Thyroid gland (tissue), 4 donors: ENCODE data around the gene LTBP3.

ENCODE experiments used
- POLR2A ChIP-seq, 2 donors: fragments of 450-650 bp; IDR thresholded peaks; one replicate each; pipeline ENCODE4 v1.6.1; 2017; ENCODE audit warnings: antibody characterized with exemption in 2 of 2, mild to moderate bottlenecking in 2 of 2, moderate library complexity in 1 of 2
- TF ChIP-seq, protein P1 (sequence below), 6 experiments: fragments of 200-600 bp in 3 of 6; fragments of 450-650 bp in 3 of 6; sonication (generic) in 3 of 6; IDR thresholded peaks; one replicate each; pipeline ENCODE4 v1.5.1; 2016 to 2019; ENCODE audit warnings: antibody characterized with exemption in 6 of 6, mild to moderate bottlenecking in 2 of 6, inconsistent platforms in 1 of 6, moderate library complexity in 1 of 6

DNA sequence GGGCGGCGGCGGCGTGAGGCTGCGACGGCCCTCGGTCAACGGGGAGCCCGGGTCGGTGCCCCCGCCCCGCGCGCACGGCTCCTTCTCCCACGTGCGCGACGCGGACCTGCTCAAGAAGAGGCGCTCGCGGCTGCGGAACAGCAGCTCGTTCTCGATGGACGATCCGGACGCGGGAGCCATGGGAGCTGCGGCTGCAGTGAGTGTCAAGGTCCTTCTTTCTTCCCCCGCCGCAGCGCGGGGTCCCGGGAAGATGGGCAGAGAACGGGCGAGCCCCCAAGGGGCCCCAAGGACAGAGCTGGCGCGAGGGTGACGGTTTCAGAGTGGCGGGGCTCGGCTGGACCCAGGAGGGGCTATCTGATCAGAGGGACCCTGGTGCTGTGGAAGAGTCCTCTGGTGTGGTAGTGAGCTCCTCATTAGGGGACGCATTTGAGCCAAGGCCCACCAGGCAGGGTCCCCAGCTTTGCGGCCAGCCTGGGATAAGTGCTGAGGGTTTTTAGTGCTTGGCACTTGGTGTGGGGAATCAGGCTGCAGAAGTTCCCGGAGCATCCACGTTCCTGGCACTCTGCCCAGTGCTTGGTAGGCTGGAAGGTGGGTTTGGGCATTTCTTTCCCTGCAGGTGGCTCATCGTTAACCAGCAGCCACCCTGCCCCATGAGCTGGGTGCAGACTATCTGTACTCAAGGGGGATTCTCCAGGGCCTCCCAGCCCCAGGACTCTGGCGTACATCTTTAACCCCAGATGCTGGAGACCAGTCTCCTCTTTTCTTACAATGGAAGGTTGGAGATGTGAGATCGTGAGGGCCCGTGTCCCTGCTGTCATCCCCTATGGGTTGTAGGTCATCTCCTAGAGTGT lies 27.5 kb upstream of the LTBP3 start:
- TF ChIP-seq POLR2A (IDR thresholded peaks at IDR 0.05), result no peak
- TF ChIP-seq, protein P1, sequence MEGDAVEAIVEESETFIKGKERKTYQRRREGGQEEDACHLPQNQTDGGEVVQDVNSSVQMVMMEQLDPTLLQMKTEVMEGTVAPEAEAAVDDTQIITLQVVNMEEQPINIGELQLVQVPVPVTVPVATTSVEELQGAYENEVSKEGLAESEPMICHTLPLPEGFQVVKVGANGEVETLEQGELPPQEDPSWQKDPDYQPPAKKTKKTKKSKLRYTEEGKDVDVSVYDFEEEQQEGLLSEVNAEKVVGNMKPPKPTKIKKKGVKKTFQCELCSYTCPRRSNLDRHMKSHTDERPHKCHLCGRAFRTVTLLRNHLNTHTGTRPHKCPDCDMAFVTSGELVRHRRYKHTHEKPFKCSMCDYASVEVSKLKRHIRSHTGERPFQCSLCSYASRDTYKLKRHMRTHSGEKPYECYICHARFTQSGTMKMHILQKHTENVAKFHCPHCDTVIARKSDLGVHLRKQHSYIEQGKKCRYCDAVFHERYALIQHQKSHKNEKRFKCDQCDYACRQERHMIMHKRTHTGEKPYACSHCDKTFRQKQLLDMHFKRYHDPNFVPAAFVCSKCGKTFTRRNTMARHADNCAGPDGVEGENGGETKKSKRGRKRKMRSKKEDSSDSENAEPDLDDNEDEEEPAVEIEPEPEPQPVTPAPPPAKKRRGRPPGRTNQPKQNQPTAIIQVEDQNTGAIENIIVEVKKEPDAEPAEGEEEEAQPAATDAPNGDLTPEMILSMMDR (IDR thresholded peaks at IDR 0.05), result no peak
